ENCODE data around the gene SMAGP. TPM values are rescaled to one million over a fixed set of nuclear protein-coding genes. Genes with fewer than 3 reads are reported as not detected.

SMAGP gene
- total and polyA plus RNA-seq, 2 of the 13 experiments (the other 11 are each of a cell fraction or from before 2014, with no cell fraction given), result 9.2 TPM

GRCh38 chr12:51234530-51234929, 35.7 kb downstream of the SMAGP start (continued):
- no peak for TF ChIP-seq ZNF510 (CRISPR knock-in tag; IDR thresholded peaks at IDR 0.05; ENCODE audit: low read depth)

GRCh38 chr12:51232642-51233041, 37.6 kb downstream of the SMAGP start:
- no peak overlapping the region for H3K9ac ChIP-seq (ENCODE audit: insufficient read depth, low read depth, low read length)
- no peak overlapping the region for H3K4me2 ChIP-seq (ENCODE audit: low read depth, low read length)
- intact Hi-C loops (cut with micrococcal nuclease; ENCODE audit: unreplicated experiment), result no loop called here
- in situ Hi-C loops (cut with HindIII; ENCODE audit: extremely low pct_ligation_motif_present, low pct_unique_long_range_greater_than_20kb), result no loop called here
- no TSS peak for BruUV-seq (replicated peaks)
- H2AFZ ChIP-seq (ENCODE audit: low read length), result no peak overlapping the region
- ATAC-seq, result no peak
- peaks cover 11% of the 10 kb centered on the region; the same call in 1 of the 2 replicates for H3K4me1 ChIP-seq (ENCODE audit: insufficient read depth, low read length)
- FAIRE-seq, result no peak
- no peaks in the 10 kb centered on the region for H3K36me3 ChIP-seq (replicated peaks in 1 of 2; ENCODE audit: control insufficient read depth in 1 of 2, insufficient read depth in 2 of 2, low read length in 2 of 2)
- DNase-seq (ENCODE audit: low spot score), result no peak
- H3K79me2 ChIP-seq (ENCODE audit: insufficient read depth, low read length), result no peaks in the 10 kb centered on the region
- H3K9me3 ChIP-seq (ENCODE audit: low read length), result no peaks in the 10 kb centered on the region
- POLR2A ChIA-PET, result no interaction called here
- no peak overlapping the region for H3K27ac ChIP-seq (ENCODE audit: extremely low read length, insufficient read depth, low read length)
- H3K4me3 ChIP-seq (replicated peaks in 1 of 3; ENCODE audit: insufficient read depth in 1 of 3, low read depth in 2 of 3, low read length in 3 of 3), result no peak overlapping the region
- TF ChIP-seq RCOR2 (CRISPR knock-in tag; IDR thresholded peaks at IDR 0.05), result no peak
- TF ChIP-seq ZNF724P (CRISPR knock-in tag; IDR thresholded peaks at IDR 0.05; ENCODE audit: borderline replicate concordance), result no peak
- no peak for TF ChIP-seq ZNF12 (CRISPR knock-in tag; IDR thresholded peaks at IDR 0.05)
- H4K20me1 ChIP-seq (ENCODE audit: insufficient read depth, low read length), result no peaks in the 10 kb centered on the region
- CTCF ChIA-PET (ENCODE audit: low intra/inter-chr PET ratio, low total read pairs), result no interaction called here
- no peaks in the 10 kb centered on the region for H3K27me3 ChIP-seq (ENCODE audit: control insufficient read depth in 1 of 2, insufficient read depth in 2 of 2, low read length in 2 of 2)

GRCh38 chr12:51229116-51229809, 41.0 kb downstream of the SMAGP start:
- intact Hi-C loops (cut with micrococcal nuclease; ENCODE audit: unreplicated experiment), result no loop called here

More at GRCh38 chr12:51229116-51229809, 41.0 kb downstream of the SMAGP start:
- H4K20me1 ChIP-seq (ENCODE audit: insufficient read depth, low read length), result no peaks in the 10 kb centered on the region
- TF ChIP-seq MZF1 (CRISPR knock-in tag; IDR thresholded peaks at IDR 0.05; ENCODE audit: borderline replicate concordance) (no peak), ZNF770 (CRISPR knock-in tag; IDR thresholded peaks at IDR 0.05) (peak; percentile 93)
- H3K27ac ChIP-seq (ENCODE audit: extremely low read length, insufficient read depth, low read length), result no peak overlapping the region
- ATAC-seq (no peak; the same call in 2 of the 3 replicates), FAIRE-seq (no peak), DNase-seq (ENCODE audit: low spot score) (no peak)
- WGBS (ENCODE audit: low lambda C conversion rate), result 55% methylated on average over 5 of the region's 7 CpGs
- H3K4me1 ChIP-seq (ENCODE audit: insufficient read depth, low read length), result peaks cover 10% of the 10 kb centered on the region; the same call in 1 of the 2 replicates
- ChIA-PET POLR2A (interaction anchor here (1.6 to 2.4 kb wide), 2 partner anchors 9 to 10 kb away, joined by 5 to 13 read pairs; partner anchors contain the start of gene DAZAP2), CTCF (ENCODE audit: low intra/inter-chr PET ratio, low total read pairs) (no interaction called here)
- H3K27me3 ChIP-seq (ENCODE audit: control insufficient read depth in 1 of 2, insufficient read depth in 2 of 2, low read length in 2 of 2), result no peaks in the 10 kb centered on the region
- no peaks in the 10 kb centered on the region for H3K36me3 ChIP-seq (replicated peaks in 1 of 2; ENCODE audit: control insufficient read depth in 1 of 2, insufficient read depth in 2 of 2, low read length in 2 of 2)
- no peaks in the 10 kb centered on the region for H3K9me3 ChIP-seq (ENCODE audit: low read length)
- in situ Hi-C loops (cut with HindIII; ENCODE audit: extremely low pct_ligation_motif_present, low pct_unique_long_range_greater_than_20kb), result no loop called here
- no peak overlapping the region for H3K4me3 ChIP-seq (replicated peaks in 1 of 3; ENCODE audit: insufficient read depth in 1 of 3, low read depth in 2 of 3, low read length in 3 of 3)
- no peak overlapping the region for H3K9ac ChIP-seq (ENCODE audit: insufficient read depth, low read depth, low read length)
- no peak overlapping the region for H2AFZ ChIP-seq (ENCODE audit: low read length)
- H3K79me2 ChIP-seq (ENCODE audit: insufficient read depth, low read length), result no peaks in the 10 kb centered on the region
- BruUV-seq (replicated peaks), result no TSS peak
- H3K4me2 ChIP-seq (ENCODE audit: low read depth, low read length), result no peak overlapping the region

Data from HepG2 (cell line).